Measurements from ENCODE around the gene TTC28.

The TTC28 gene

DNA sequence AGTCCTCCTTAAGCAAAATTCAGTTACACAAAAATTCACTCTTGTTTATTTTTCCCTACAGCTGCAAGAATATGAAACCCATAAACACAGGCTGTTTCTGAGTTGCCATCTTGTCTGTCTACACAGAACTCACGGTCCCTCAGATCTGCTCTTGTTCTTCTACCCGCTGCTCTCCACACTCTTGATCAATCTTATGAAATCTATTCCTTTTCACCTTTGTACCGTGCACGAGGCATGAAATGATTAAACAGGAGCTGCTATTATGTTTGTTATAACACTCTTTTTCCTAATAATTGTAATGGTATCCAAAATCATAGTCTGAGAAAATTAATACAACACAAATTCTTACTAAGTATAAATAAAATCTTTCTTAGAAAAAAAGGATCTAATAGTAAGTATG, 494.5 kb downstream of the TTC28 start:
- H3K9me2 ChIP-seq (replicated peaks; ENCODE audit: insufficient read depth, low read length): no peaks in the 10 kb centered on the region
- H3K9me3 ChIP-seq (ENCODE audit: insufficient read depth, low read length): no peaks in the 10 kb centered on the region
- H3K27ac ChIP-seq (ENCODE audit: low read depth, low read length): no peak overlapping the region
- H3K27me3 ChIP-seq (ENCODE audit: low read length): no peaks in the 10 kb centered on the region
- H3K4me2 ChIP-seq (ENCODE audit: low read depth, low read length, poor library complexity, severe bottlenecking): no peak overlapping the region
- H3F3A ChIP-seq (ENCODE audit: insufficient read depth): no peaks in the 10 kb centered on the region
- no peak overlapping the region for H3K4me3 ChIP-seq (ENCODE audit: insufficient read depth, low read length, poor library complexity, severe bottlenecking)
- H4K20me1 ChIP-seq (ENCODE audit: low read depth, low read length): no peaks in the 10 kb centered on the region
- H2AFZ ChIP-seq (ENCODE audit: low read depth, low read length, severe bottlenecking): no peak overlapping the region
- TF ChIP-seq, protein P1, sequence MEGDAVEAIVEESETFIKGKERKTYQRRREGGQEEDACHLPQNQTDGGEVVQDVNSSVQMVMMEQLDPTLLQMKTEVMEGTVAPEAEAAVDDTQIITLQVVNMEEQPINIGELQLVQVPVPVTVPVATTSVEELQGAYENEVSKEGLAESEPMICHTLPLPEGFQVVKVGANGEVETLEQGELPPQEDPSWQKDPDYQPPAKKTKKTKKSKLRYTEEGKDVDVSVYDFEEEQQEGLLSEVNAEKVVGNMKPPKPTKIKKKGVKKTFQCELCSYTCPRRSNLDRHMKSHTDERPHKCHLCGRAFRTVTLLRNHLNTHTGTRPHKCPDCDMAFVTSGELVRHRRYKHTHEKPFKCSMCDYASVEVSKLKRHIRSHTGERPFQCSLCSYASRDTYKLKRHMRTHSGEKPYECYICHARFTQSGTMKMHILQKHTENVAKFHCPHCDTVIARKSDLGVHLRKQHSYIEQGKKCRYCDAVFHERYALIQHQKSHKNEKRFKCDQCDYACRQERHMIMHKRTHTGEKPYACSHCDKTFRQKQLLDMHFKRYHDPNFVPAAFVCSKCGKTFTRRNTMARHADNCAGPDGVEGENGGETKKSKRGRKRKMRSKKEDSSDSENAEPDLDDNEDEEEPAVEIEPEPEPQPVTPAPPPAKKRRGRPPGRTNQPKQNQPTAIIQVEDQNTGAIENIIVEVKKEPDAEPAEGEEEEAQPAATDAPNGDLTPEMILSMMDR (IDR thresholded peaks at IDR 0.05; ENCODE audit: insufficient read depth, low read length, poor library complexity, severe bottlenecking): no peak
- no peak for TF ChIP-seq EZH2phosphoT487 (conservative IDR thresholded peaks at IDR 0.05; ENCODE audit: low read length)
- H3K36me3 ChIP-seq (ENCODE audit: low read length): no peaks in the 10 kb centered on the region
- no peaks in the 10 kb centered on the region for H3K79me2 ChIP-seq (ENCODE audit: insufficient read depth, low read length)
- H3K9ac ChIP-seq (ENCODE audit: low read length): no peak overlapping the region

DNA sequence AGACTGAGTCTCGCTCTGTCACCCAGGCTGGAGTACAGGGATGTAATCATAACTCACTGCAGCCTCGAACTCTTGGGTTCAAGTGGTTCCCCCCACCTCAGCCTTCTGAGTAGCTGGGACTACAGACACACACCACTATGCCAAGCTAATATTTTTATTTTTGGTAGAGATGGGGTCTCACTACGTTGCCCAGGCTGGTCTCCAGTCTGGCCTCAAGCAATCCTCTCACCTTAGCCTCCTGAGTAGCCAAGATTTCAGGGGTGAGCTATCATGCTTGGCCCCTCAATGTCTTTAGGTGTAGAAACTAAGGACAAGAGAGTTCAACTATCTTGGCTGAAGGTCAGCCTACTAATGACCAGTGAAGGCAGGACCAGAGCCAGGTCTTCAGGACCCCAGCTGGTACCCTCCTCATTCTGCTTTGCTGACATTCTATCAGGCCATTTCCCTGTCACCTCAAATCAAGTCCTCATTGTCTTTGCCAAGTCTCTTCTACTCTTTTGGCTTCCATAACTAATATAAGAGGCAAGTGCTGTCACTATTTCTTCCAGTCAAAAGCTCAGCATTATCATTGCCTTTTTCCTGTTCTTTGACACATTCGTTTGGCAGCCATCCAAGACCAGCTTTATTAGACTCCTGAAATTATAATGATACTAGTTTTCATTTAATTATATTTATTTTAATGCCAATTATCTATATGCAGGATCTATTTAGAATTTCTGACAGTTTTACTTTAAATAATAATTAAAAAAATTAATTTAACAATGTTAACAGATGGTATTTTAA, 496.4 kb downstream of the TTC28 start:
- Histone ChIP-seq H3K27me3 (ENCODE audit: low read length) (no peaks in the 10 kb centered on the region), H3K9me3 (ENCODE audit: insufficient read depth, low read length) (no peaks in the 10 kb centered on the region), H3F3A (ENCODE audit: insufficient read depth) (no peaks in the 10 kb centered on the region), H2AFZ (ENCODE audit: low read depth, low read length, severe bottlenecking) (no peak overlapping the region), H3K4me3 (ENCODE audit: insufficient read depth, low read length, poor library complexity, severe bottlenecking) (no peak overlapping the region), H3K9ac (ENCODE audit: low read length) (no peak overlapping the region), H3K9me2 (replicated peaks; ENCODE audit: insufficient read depth, low read length) (no peaks in the 10 kb centered on the region), H3K36me3 (ENCODE audit: low read length) (no peaks in the 10 kb centered on the region), H4K20me1 (ENCODE audit: low read depth, low read length) (no peaks in the 10 kb centered on the region), H3K27ac (ENCODE audit: low read depth, low read length) (no peak overlapping the region), H3K4me2 (ENCODE audit: low read depth, low read length, poor library complexity, severe bottlenecking) (no peak overlapping the region), H3K79me2 (ENCODE audit: insufficient read depth, low read length) (no peaks in the 10 kb centered on the region)
- TF ChIP-seq EZH2phosphoT487 (conservative IDR thresholded peaks at IDR 0.05; ENCODE audit: low read length): no peak
- TF ChIP-seq, protein P1 (IDR thresholded peaks at IDR 0.05; ENCODE audit: insufficient read depth, low read length, poor library complexity, severe bottlenecking): no peak

DNA sequence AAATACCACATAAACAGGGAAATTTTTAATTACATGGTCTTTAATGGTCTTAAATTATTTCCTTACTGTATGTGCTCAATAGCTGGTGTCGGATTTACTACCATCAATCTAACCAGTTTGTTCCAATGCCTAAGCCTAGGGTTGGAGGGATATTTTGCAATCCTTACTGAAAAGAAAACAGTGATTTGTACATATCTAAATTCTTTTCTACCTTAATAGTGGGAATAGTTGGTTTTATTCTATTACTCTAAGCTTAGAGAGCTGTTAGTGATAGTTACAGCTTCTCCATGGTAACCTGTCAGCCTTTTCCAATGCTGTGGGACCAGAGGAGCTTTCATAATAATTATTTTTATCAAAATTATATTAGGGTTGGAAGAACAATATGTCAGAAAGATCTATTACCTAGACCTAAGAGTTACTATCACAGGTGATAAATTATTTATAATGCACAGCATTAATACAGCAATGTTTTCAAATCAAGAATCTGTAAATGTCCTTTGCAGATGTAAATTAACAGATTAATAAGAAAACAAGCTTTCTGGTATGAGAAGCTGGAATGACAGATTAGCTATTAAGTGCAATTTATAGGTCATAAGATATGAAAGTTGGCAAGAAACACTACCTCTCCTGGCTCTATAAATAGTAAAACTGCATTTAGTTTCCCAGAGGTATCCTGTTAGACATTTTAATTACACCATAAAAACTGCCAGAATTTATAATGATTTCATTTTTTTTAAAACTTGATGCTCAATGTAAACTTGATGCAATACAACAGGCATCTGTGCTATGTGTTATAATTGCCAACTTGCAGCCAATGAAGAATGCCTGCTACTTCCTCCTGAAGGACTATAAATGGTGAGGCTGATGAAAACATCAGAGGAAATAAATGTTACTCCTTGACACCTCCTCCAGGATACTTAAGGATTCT, 498.6 kb downstream of the TTC28 start:
- Histone ChIP-seq H3K27me3 (ENCODE audit: low read length) (no peaks in the 10 kb centered on the region), H3K79me2 (ENCODE audit: insufficient read depth, low read length) (no peaks in the 10 kb centered on the region), H3K9me2 (replicated peaks; ENCODE audit: insufficient read depth, low read length) (no peaks in the 10 kb centered on the region), H3K36me3 (ENCODE audit: low read length) (no peaks in the 10 kb centered on the region), H3K4me2 (ENCODE audit: low read depth, low read length, poor library complexity, severe bottlenecking) (no peak overlapping the region), H2AFZ (ENCODE audit: low read depth, low read length, severe bottlenecking) (no peak overlapping the region), H3K9me3 (ENCODE audit: insufficient read depth, low read length) (no peaks in the 10 kb centered on the region), H3K27ac (ENCODE audit: low read depth, low read length) (no peak overlapping the region), H3F3A (ENCODE audit: insufficient read depth) (no peaks in the 10 kb centered on the region), H3K9ac (ENCODE audit: low read length) (no peak overlapping the region), H3K4me3 (ENCODE audit: insufficient read depth, low read length, poor library complexity, severe bottlenecking) (no peak overlapping the region), H4K20me1 (ENCODE audit: low read depth, low read length) (no peaks in the 10 kb centered on the region)
- TF ChIP-seq EZH2phosphoT487 (conservative IDR thresholded peaks at IDR 0.05; ENCODE audit: low read length): no peak
- TF ChIP-seq, protein P1 (IDR thresholded peaks at IDR 0.05; ENCODE audit: insufficient read depth, low read length, poor library complexity, severe bottlenecking): no peak

Measured in SU-DHL-6 (cell line).